ENCODE data around the gene DLEU7.

- no peak for TF ChIP-seq TAF1 (IDR thresholded peaks at IDR 0.05; ENCODE audit: low read depth, low read length)
- TF ChIP-seq PAX5 (IDR thresholded peaks at IDR 0.05; ENCODE audit: insufficient read depth, low read length, severe bottlenecking) = no peak
- no peak for TF ChIP-seq POLR2AphosphoS5 (IDR thresholded peaks at IDR 0.05; ENCODE audit: low read depth, low read length)
- TF ChIP-seq POLR2A (IDR thresholded peaks at IDR 0.05; ENCODE audit: low read depth, low read length) = no peak
Measured at GRCh38 chr13:50871405-50871804, 27.9 kb upstream of the DLEU7 start.
